ENCODE measurements around the gene ATP9A. TPM values are rescaled to one million over a fixed set of nuclear protein-coding genes. Genes with fewer than 3 reads are reported as not detected.

ATP9A gene
- total RNA-seq, 2 donors from 2014 or later: 16.8 to 24.6 TPM

GRCh38 chr20:51712501-51713212 is 55.5 kb downstream of the ATP9A start:
- 76 to 78% methylated on average over 21 to 23 of the region's 24 CpGs for WGBS, 2 donors
- ATAC-seq (peak; percentile 27), DNase-seq (peak in 3 of 4 donors; percentile 29 to 39 (median 39))
- H3K9me3 ChIP-seq: no peaks in the 10 kb centered on the region
- H3K36me3 ChIP-seq (replicated peaks in 1 of 2; ENCODE audit: insufficient read depth in 1 of 2, low read depth in 2 of 2): no peaks in the 10 kb centered on the region
- intact Hi-C loops (cut with DNase I): no loop called here
- no peaks in the 10 kb centered on the region for H3K4me1 ChIP-seq
- H3K27me3 ChIP-seq: no peaks in the 10 kb centered on the region
- TF ChIP-seq POLR2A (IDR thresholded peaks at IDR 0.05) (no peak), CTCF (IDR thresholded peaks at IDR 0.05) (peak in 6 of 7 experiments; percentile 12 to 45 (median 36))
- H3K4me3 ChIP-seq: no peak overlapping the region
- peak overlapping the region in 3 of 4 donors; percentile 29 to 63 (median 38) for H3K27ac ChIP-seq

DNA sequence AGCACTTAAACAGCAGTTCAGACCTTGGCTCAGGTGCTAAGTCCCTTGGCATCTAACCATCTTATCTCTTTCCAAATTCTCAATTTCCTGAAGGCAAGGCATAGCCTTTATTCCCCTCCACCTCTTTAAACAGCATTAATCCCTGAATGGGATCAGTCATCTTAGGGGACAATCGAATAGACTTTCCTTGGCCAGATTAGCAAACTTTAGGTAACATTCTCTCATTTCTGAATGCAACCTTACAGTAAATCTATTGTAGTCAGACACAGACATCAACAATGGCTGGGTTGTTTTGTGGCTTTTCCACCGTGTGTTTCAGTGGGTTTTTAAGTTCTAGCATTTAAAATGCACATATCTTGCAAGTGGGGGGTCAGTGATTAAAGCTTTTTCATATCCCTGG is 56.8 kb downstream of the ATP9A start:
- TF ChIP-seq POLR2A (IDR thresholded peaks at IDR 0.05) (no peak), CTCF (IDR thresholded peaks at IDR 0.05) (no peak)
- no peaks in the 10 kb centered on the region for H3K27me3 ChIP-seq
- ATAC-seq (no peak), DNase-seq (no peak)
- WGBS, 2 donors: 78 to 89% methylated on average over 2 of the region's 2 CpGs
- H3K4me1 ChIP-seq: no peaks in the 10 kb centered on the region
- intact Hi-C loops (cut with DNase I): no loop called here
- H3K9me3 ChIP-seq: no peaks in the 10 kb centered on the region
- H3K27ac ChIP-seq: no peak overlapping the region
- H3K4me3 ChIP-seq: no peak overlapping the region
- no peaks in the 10 kb centered on the region for H3K36me3 ChIP-seq (replicated peaks in 1 of 2; ENCODE audit: insufficient read depth in 1 of 2, low read depth in 2 of 2)

DNA sequence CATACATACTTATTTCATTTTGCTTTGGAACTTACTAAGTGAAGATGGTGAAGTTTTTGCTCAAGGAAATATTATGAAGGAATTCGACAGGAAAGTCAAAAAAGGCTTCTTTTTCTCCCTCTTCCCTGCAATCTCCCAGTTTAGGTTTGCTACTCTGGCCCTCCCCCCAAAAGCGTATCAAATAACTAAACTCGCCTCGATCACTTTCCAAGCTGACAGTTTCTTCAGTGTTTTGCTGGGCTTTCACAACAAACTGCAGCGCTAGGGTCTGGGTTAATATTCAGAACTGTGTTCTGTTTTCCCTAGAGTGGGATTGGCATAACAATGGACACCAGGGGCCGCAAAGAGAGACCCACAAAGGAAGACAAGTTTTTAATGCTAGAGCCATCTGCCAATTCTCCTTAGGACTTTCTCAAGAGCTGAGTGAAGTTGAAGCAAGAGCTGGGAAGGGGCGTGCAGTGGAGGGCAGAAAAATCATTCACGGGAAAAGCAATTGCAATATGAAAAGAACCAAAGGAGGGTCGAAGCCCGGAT is 57.8 kb downstream of the ATP9A start:
- ATAC-seq: no peak
- Histone ChIP-seq H3K36me3 (replicated peaks in 1 of 2; ENCODE audit: insufficient read depth in 1 of 2, low read depth in 2 of 2) (no peaks in the 10 kb centered on the region), H3K27ac (no peak overlapping the region), H3K9me3 (no peaks in the 10 kb centered on the region), H3K27me3 (no peaks in the 10 kb centered on the region), H3K4me3 (no peak overlapping the region), H3K4me1 (no peaks in the 10 kb centered on the region)
- TF ChIP-seq CTCF (IDR thresholded peaks at IDR 0.05) (no peak), POLR2A (IDR thresholded peaks at IDR 0.05) (no peak)
- intact Hi-C loops (cut with DNase I): no loop called here
- 78 to 81% methylated on average over 10 of the region's 10 CpGs for WGBS, 2 donors
- no peak for DNase-seq

- TF ChIP-seq POLR2A (IDR thresholded peaks at IDR 0.05): no peak
- DNase-seq: no peak
- no peak for ATAC-seq
- no peaks in the 10 kb centered on the region for H3K9me3 ChIP-seq
- H3K27ac ChIP-seq: no peak overlapping the region
- intact Hi-C loops (cut with DNase I): no loop called here
- no peak overlapping the region for H3K4me3 ChIP-seq
- WGBS, 2 donors: 51 to 66% methylated on average over 4 of the region's 4 CpGs
- H3K36me3 ChIP-seq (replicated peaks in 1 of 2; ENCODE audit: insufficient read depth in 1 of 2, low read depth in 2 of 2): no peaks in the 10 kb centered on the region
- peaks cover 31% of the 10 kb centered on the region for H3K4me1 ChIP-seq
- no peaks in the 10 kb centered on the region for H3K27me3 ChIP-seq
Measured at GRCh38 chr20:51705400-51705799, 62.8 kb downstream of the ATP9A start.

DNA sequence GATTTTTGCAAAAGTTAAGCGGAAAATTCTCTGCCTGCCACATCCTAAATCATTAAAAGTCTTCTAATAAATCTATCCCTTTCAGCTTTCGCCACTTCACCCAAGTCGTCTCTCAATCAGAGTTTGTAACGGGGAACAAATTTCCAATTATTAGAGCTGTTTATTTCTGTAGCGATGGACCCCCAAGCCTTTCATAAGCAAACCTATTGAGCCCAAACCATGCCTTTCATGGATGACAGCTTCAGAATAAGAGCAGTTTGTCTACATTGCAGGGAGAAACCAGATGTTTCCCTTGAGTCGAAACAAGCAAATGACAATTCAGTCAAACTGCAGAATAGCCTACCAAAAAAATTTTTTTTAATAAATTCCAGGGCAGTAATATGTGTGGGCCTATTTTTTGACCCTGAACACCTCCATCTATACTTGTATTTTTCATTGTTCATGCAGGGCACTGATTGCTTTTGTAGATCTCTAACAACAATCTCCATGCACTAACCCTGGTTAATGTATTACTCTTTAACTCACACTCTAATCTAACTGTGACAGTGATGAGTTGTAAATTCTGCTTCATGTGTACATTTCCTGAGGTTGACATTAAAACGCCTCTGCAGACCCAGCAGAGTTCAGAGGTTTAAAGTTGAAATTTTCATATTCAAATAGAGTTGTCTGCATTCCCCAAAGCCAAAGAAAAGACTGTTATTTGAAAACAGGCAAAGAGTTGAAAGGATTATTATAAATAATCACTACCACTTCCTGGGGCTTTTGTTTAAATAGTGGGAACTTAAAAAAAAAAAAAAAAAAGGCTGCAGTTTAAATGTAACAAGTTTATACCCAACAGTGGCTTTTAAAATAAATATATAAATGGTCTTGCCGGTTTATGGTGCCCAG is 64.5 kb downstream of the ATP9A start:
- H3K27me3 ChIP-seq: no peaks in the 10 kb centered on the region
- intact Hi-C loops (cut with DNase I): no loop called here
- no peaks in the 10 kb centered on the region for H3K36me3 ChIP-seq (replicated peaks in 1 of 2; ENCODE audit: insufficient read depth in 1 of 2, low read depth in 2 of 2)
- ATAC-seq (peak; percentile 30), DNase-seq (no peak)
- TF ChIP-seq POLR2A (IDR thresholded peaks at IDR 0.05) (no peak), CTCF (IDR thresholded peaks at IDR 0.05) (no peak)
- H3K27ac ChIP-seq: peak overlapping the region in 3 of 4 donors; percentile 14 to 31 (median 29)
- WGBS, 2 donors: 51 to 58% methylated on average over 8 of the region's 8 CpGs
- H3K4me3 ChIP-seq: no peak overlapping the region
- no peaks in the 10 kb centered on the region for H3K9me3 ChIP-seq
- peaks cover 31% of the 10 kb centered on the region for H3K4me1 ChIP-seq

Measured in body of pancreas (tissue), 4 donors.